ENCODE results near the gene GSS. TPM values are rescaled to one million over a fixed set of nuclear protein-coding genes. Genes with fewer than 3 reads are reported as not detected.

Gene GSS
- total and polyA plus RNA-seq, 2 of the 8 experiments (the other 6 are each of a cell fraction or from before 2014, with no cell fraction given) = 34.6 to 43.2 TPM

GRCh38 chr20:34923414-34923813 lies 32.2 kb downstream of the GSS start (continued):
- no peak for TF ChIP-seq USF2 (IDR thresholded peaks at IDR 0.05; ENCODE audit: low read length)
- no peak for TF ChIP-seq CREB1 (IDR thresholded peaks at IDR 0.05)
- no peak for TF ChIP-seq BACH1 (IDR thresholded peaks at IDR 0.05; ENCODE audit: low read length)

Data from H1 (cell line).